ENCODE data around the gene PHACTR3.
A peak's percentile ranks its signal among the peaks of the same experiment; 100 is the strongest.

DNA sequence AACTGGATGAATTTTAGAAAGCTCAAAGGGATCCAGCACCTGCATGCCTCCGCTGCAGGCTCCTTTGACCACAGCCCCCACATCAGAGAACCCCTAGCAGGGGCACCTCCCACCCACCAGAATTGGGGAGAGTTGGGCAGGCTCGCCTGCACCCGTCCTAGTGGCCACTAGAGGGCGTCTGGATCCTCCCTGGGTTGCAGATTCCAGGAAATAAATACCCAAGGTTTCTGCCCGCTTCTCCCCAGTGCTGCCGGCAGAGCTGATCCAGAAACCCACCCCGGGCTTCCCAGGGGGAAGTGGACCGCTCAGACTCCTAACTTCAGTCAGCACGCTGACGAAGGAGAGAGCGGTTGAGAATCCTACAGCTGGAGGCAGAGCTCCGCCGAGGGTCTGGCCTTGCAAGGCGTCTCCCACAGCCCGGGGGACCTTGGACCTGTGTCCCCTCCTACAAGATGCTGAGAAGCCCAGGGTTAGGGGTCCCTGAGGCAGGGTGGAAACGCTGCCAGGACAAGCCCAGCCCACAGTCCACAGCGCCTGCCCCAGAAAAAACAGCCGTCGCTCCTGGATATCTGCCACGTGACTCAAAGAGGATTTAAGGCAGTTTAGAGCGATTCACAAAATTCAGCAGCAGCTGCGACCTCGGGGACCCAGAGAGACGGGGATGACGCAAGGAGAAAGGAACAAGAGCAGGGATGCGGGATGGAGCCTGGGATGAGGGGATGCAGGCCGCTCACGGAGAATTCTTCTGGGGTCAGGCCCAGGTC is 32.6 kb upstream of the PHACTR3 start:
- TF ChIP-seq, protein P1, sequence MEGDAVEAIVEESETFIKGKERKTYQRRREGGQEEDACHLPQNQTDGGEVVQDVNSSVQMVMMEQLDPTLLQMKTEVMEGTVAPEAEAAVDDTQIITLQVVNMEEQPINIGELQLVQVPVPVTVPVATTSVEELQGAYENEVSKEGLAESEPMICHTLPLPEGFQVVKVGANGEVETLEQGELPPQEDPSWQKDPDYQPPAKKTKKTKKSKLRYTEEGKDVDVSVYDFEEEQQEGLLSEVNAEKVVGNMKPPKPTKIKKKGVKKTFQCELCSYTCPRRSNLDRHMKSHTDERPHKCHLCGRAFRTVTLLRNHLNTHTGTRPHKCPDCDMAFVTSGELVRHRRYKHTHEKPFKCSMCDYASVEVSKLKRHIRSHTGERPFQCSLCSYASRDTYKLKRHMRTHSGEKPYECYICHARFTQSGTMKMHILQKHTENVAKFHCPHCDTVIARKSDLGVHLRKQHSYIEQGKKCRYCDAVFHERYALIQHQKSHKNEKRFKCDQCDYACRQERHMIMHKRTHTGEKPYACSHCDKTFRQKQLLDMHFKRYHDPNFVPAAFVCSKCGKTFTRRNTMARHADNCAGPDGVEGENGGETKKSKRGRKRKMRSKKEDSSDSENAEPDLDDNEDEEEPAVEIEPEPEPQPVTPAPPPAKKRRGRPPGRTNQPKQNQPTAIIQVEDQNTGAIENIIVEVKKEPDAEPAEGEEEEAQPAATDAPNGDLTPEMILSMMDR (IDR thresholded peaks at IDR 0.05): peak; percentile 66 to 94
- no peak for TF ChIP-seq EP300 (IDR thresholded peaks at IDR 0.05)
- no peak for TF ChIP-seq POLR2A (IDR thresholded peaks at IDR 0.05)

Data from suprapubic skin (tissue), 3 donors.